G401.6 (cell line): Measurements from ENCODE around the gene SLC13A2.

Experiments used
- FAIRE-seq: peaks from 2 replicates; lab custom pipeline; 2012; peaks lifted over from hg19 to GRCh38; lab: Jason Lieb, UNC

Gene SLC13A2

GRCh38 chr17:28538296-28538895 is 65.0 kb downstream of the SLC13A2 start:
- FAIRE-seq = no peak

- no peak for FAIRE-seq
Observed at GRCh38 chr17:28540231-28540630, 66.8 kb downstream of the SLC13A2 start.

GRCh38 chr17:28541439-28541838 is 68.0 kb downstream of the SLC13A2 start:
- FAIRE-seq = no peak

- FAIRE-seq = no peak
Observed at GRCh38 chr17:28544402-28545140, 71.1 kb downstream of the SLC13A2 start.

GRCh38 chr17:28545141-28545503 is 71.7 kb downstream of the SLC13A2 start:
- no peak for FAIRE-seq

GRCh38 chr17:28545787-28546415 is 72.5 kb downstream of the SLC13A2 start:
- no peak for FAIRE-seq

GRCh38 chr17:28547096-28547622 is 73.7 kb downstream of the SLC13A2 start:
- FAIRE-seq = no peak
